ENCODE data around the gene MIER2. TPM values are rescaled to one million over a fixed set of nuclear protein-coding genes. Genes with fewer than 3 reads are reported as not detected.

The MIER2 gene
- total RNA-seq, 2 donors from 2014 or later, result 15.2 to 22.4 TPM

GRCh38 chr19:339262-339887 is 5.2 kb downstream of the MIER2 start:
- Histone ChIP-seq H3K4me3 (no peak overlapping the region), H3K9me3 (no peaks in the 10 kb centered on the region), H3K4me1 (peaks cover 0 to 42% of the 10 kb centered on the region in 2 donors), H3K36me3 (peaks cover 8% of the 10 kb centered on the region), H3K27ac (no peak overlapping the region), H3K27me3 (no peaks in the 10 kb centered on the region)
- no peak for TF ChIP-seq CTCF (IDR thresholded peaks at IDR 0.05)
- DNase-seq (ENCODE audit: low spot score), result no peak

- Histone ChIP-seq H3K9me3 (no peaks in the 10 kb centered on the region), H3K4me1 (peaks cover 0 to 39% of the 10 kb centered on the region in 2 donors), H3K4me3 (no peak overlapping the region), H3K36me3 (peaks cover 10% of the 10 kb centered on the region), H3K27ac (no peak overlapping the region), H3K27me3 (no peaks in the 10 kb centered on the region)
- no peak for TF ChIP-seq CTCF (IDR thresholded peaks at IDR 0.05)
- DNase-seq (ENCODE audit: low spot score), result no peak
Observed at GRCh38 chr19:338421-338820, 6.2 kb downstream of the MIER2 start.

GRCh38 chr19:336067-336614 is 8.5 kb downstream of the MIER2 start:
- no peak for DNase-seq (ENCODE audit: low spot score)
- Histone ChIP-seq H3K36me3 (peaks cover 12% of the 10 kb centered on the region), H3K4me1 (peaks cover 0 to 16% of the 10 kb centered on the region in 2 donors), H3K27me3 (no peaks in the 10 kb centered on the region), H3K27ac (no peak overlapping the region), H3K9me3 (no peaks in the 10 kb centered on the region), H3K4me3 (no peak overlapping the region)
- TF ChIP-seq CTCF (IDR thresholded peaks at IDR 0.05), result no peak

- Histone ChIP-seq H3K27ac (no peak overlapping the region), H3K4me3 (no peak overlapping the region), H3K27me3 (no peaks in the 10 kb centered on the region), H3K4me1 (peaks cover 0 to 11% of the 10 kb centered on the region in 2 donors), H3K36me3 (peaks cover 18% of the 10 kb centered on the region), H3K9me3 (no peaks in the 10 kb centered on the region)
- no peak for DNase-seq (ENCODE audit: low spot score)
- no peak for TF ChIP-seq CTCF (IDR thresholded peaks at IDR 0.05)
Observed at GRCh38 chr19:335486-336066, 9.0 kb downstream of the MIER2 start.

GRCh38 chr19:335072-335471 is 9.5 kb downstream of the MIER2 start:
- DNase-seq (ENCODE audit: low spot score), result no peak
- Histone ChIP-seq H3K4me3 (no peak overlapping the region), H3K27me3 (no peaks in the 10 kb centered on the region), H3K36me3 (peaks cover 22% of the 10 kb centered on the region), H3K9me3 (no peaks in the 10 kb centered on the region), H3K4me1 (peaks cover 0 to 6% of the 10 kb centered on the region in 2 donors), H3K27ac (no peak overlapping the region)
- TF ChIP-seq CTCF (IDR thresholded peaks at IDR 0.05), result no peak

Data from right atrium auricular region (tissue), 2 donors.